A673 (cell line): ENCODE results near the gene TRPV2. TPM values are rescaled to one million over a fixed set of nuclear protein-coding genes. Genes with fewer than 3 reads are reported as not detected.
A peak's percentile ranks its signal among the peaks of the same experiment; 100 is the strongest.

Experiments used
- BruUV-seq: library from RNA; stranded (reverse); fragments of 400-500 nt; replicated peaks from 2 replicates; lab custom pipeline; 2021; lab: Mats Ljungman, UMichigan
- CTCF ChIA-PET: fragments of 300-600 bp; sonication (Branson Sonifier 250); formaldehyde crosslinking; loops from one replicate; lab custom pipeline; 2022; ENCODE audit warnings: antibody characterized with exemption; lab: Charles Lee
- POLR2A ChIA-PET: fragments of 300-600 bp; sonication (Branson Sonifier 250); formaldehyde crosslinking; loops from one replicate; lab custom pipeline; 2022; ENCODE audit warnings: antibody characterized with exemption; ENCODE audit not compliant: low non-redundant PET; lab: Charles Lee
- DNase-seq: peaks from one replicate; pipeline ENCODE4 v3.0.0-alpha.2; 2015; ENCODE audit warnings: low spot score
- H3K27ac ChIP-seq: fragments of 200-600 bp; sonication (generic); 2 replicates; pipeline ENCODE4 v1.5.1; 2016; ENCODE audit warnings: mixed run types, low read depth, mild to moderate bottlenecking, mixed read lengths, antibody characterized with exemption, low read length; ENCODE audit not compliant: poor library complexity, severe bottlenecking
- H3K27me3 ChIP-seq: fragments of 200-600 bp; sonication (generic); replicated peaks from 2 replicates; pipeline ENCODE4 v1.6.1; 2017; ENCODE audit warnings: mixed run types, low read depth, mild to moderate bottlenecking, mixed read lengths, antibody characterized with exemption, low read length; ENCODE audit not compliant: insufficient read depth, poor library complexity
- H3K36me3 ChIP-seq: fragments of 200-600 bp; sonication (generic); 2 replicates; pipeline ENCODE4 v1.6.1; 2016; ENCODE audit warnings: mixed run types, mild to moderate bottlenecking, mixed read lengths, antibody characterized with exemption, low read length; ENCODE audit not compliant: insufficient read depth, poor library complexity, severe bottlenecking
- H3K4me1 ChIP-seq: fragments of 200-600 bp; sonication (generic); 2 replicates; pipeline ENCODE4 v1.6.1; 2017; ENCODE audit warnings: mixed run types, mild to moderate bottlenecking, mixed read lengths, antibody characterized with exemption, low read length; ENCODE audit not compliant: insufficient read depth, poor library complexity, severe bottlenecking
- H3K4me3 ChIP-seq: fragments of 200-600 bp; sonication (generic); 2 replicates; pipeline ENCODE4 v1.5.1; 2016; ENCODE audit warnings: low read depth, mixed run types, mild to moderate bottlenecking, mixed read lengths, low read length; ENCODE audit not compliant: poor library complexity, severe bottlenecking
- H3K9me3 ChIP-seq: fragments of 200-600 bp; sonication (generic); 2 replicates; pipeline ENCODE4 v1.6.1; 2016; ENCODE audit warnings: mixed run types, low read depth, mild to moderate bottlenecking, mixed read lengths, antibody characterized with exemption, low read length; ENCODE audit not compliant: poor library complexity, severe bottlenecking
- CTCF ChIP-seq: fragments of 300-800, 200-600 bp; sonication (generic); conservative IDR thresholded peaks from 2 replicates; pipeline ENCODE4 v1.5.1; 2017; ENCODE audit warnings: low read depth, mild to moderate bottlenecking, antibody characterized with exemption, low read length, moderate library complexity, mixed read lengths
- EZH2 ChIP-seq: fragments of 200-600 bp; sonication (generic); IDR thresholded peaks from 2 replicates; pipeline ENCODE4 v1.6.1; 2017; ENCODE audit warnings: borderline replicate concordance, low read depth, mild to moderate bottlenecking, mixed read lengths, antibody characterized with exemption, low read length; ENCODE audit not compliant: poor library complexity, severe bottlenecking
- intact Hi-C: fragments of 100-400 bp; cut with micrococcal nuclease; formaldehyde crosslinking; loops from one replicate; pipeline ENCODE4 v1.10.0; 2022; ENCODE audit not compliant: unreplicated experiment
- total RNA-seq: library from RNA; stranded (reverse); gene quantifications from 2 replicates; pipeline ENCODE4 v1.2.3, GENCODE V29; 2021

Gene TRPV2
- total RNA-seq, 1 experiment from 2014 or later, result not detected

GRCh38 chr17:16406742-16407674 lies 8.4 kb upstream of the TRPV2 start:
- Histone ChIP-seq H3K4me1 (peaks cover 3% of the 10 kb centered on the region), H3K27me3 (no peaks in the 10 kb centered on the region), H3K9me3 (no peaks in the 10 kb centered on the region), H3K36me3 (no peaks in the 10 kb centered on the region), H3K4me3 (peak overlapping the region; percentile 57), H3K27ac (no peak overlapping the region)
- POLR2A ChIA-PET, result no interaction called here
- CTCF ChIA-PET, result interaction anchor here (0.5 kb wide), 1 partner anchor 177 kb away, joined by 4 read pairs; no protein-coding TSS in a partner anchor
- intact Hi-C loops, result no loop called here
- no TSS peak for BruUV-seq
- DNase-seq, result peak; percentile 45
- TF ChIP-seq CTCF (0 out of 2 replicates have a peak, but pooled peaks have one; percentile 27), EZH2 (no peak)

- peaks cover 3% of the 10 kb centered on the region for H3K4me1 ChIP-seq
- H3K27ac ChIP-seq, result no peak overlapping the region
- ChIA-PET POLR2A (no interaction called here), CTCF (no interaction called here)
- H3K9me3 ChIP-seq, result no peaks in the 10 kb centered on the region
- BruUV-seq, result no TSS peak
- no peaks in the 10 kb centered on the region for H3K27me3 ChIP-seq
- H3K4me3 ChIP-seq, result no peak overlapping the region
- peak; percentile 65 for DNase-seq
- TF ChIP-seq EZH2 (no peak), CTCF (no peak)
- H3K36me3 ChIP-seq, result no peaks in the 10 kb centered on the region
- intact Hi-C loops, result no loop called here
Measured at GRCh38 chr17:16407911-16408588, 7.3 kb upstream of the TRPV2 start.

GRCh38 chr17:16417399-16417798 lies 2.0 kb downstream of the TRPV2 start:
- H3K4me1 ChIP-seq, result peaks cover 9% of the 10 kb centered on the region
- H3K27me3 ChIP-seq, result no peaks in the 10 kb centered on the region
- H3K4me3 ChIP-seq, result no peak overlapping the region
- no peak overlapping the region for H3K27ac ChIP-seq
- H3K36me3 ChIP-seq, result no peaks in the 10 kb centered on the region
- ChIA-PET POLR2A (no interaction called here), CTCF (no interaction called here)
- intact Hi-C loops, result no loop called here
- no peaks in the 10 kb centered on the region for H3K9me3 ChIP-seq
- no peak for DNase-seq
- no TSS peak for BruUV-seq
- TF ChIP-seq CTCF, result no peak
- no peak for TF ChIP-seq EZH2
